ENCODE measurements around the gene PPM1F.

GRCh38 chr22:21960200-21961126 lies 7.8 kb upstream of the PPM1F start:
- TF ChIP-seq CTCF (IDR thresholded peaks at IDR 0.05), result no peak
- TF ChIP-seq POLR2A (IDR thresholded peaks at IDR 0.05), result no peak

Measured in Peyer's patch (tissue), 4 donors.